Measurements from ENCODE around the gene RBPJ.

- no peak for TF ChIP-seq CTCF (IDR thresholded peaks at IDR 0.05 in 8 of 11, conservative IDR thresholded peaks at IDR 0.05 in 3 of 11)
- no peak for TF ChIP-seq POLR2A (IDR thresholded peaks at IDR 0.05)
Measured at GRCh38 chr4:26300314-26301307, 20.2 kb upstream of the RBPJ start.

All from spleen (tissue), 7 donors.